Prostate gland (tissue), 2 donors: ENCODE data around the gene ANKS4B. TPM values are rescaled to one million over a fixed set of nuclear protein-coding genes. Genes with fewer than 3 reads are reported as not detected.

Experiments
- DNase-seq: peaks from one replicate; pipeline ENCODE4 v3.0.0-alpha.2; 2019; ENCODE audit warnings: low spot score
- H3K27ac ChIP-seq, 2 donors: fragments of 200-600 bp; sonication (generic); 2 replicates each; pipeline ENCODE4 v1.5.1; 2017 to 2019
- H3K27me3 ChIP-seq: fragments of 200-600 bp; sonication (generic); replicated peaks from 2 replicates; pipeline ENCODE4 v1.5.1; 2019; ENCODE audit not compliant: insufficient read depth
- H3K36me3 ChIP-seq, 2 donors: fragments of 200-600 bp; sonication (generic); 1 replicate in 1 of 2; 2 replicates in 1 of 2; pipeline versions ENCODE4 v1.5.1 to v1.8.1; 2017 to 2019
- H3K4me1 ChIP-seq: fragments of 200-600 bp; sonication (generic); replicated peaks from 2 replicates; pipeline ENCODE4 v1.5.1; 2019
- H3K4me3 ChIP-seq, 2 donors: fragments of 200-600 bp; sonication (generic); 2 replicates each; pipeline ENCODE4 v1.5.1; 2017 to 2019
- H3K9me3 ChIP-seq: fragments of 200-600 bp; sonication (generic); 2 replicates; pipeline ENCODE4 v1.5.1; 2017
- CTCF ChIP-seq, 4 experiments: fragments of 200-600 bp in 2 of 4; fragments of 450-650 bp in 2 of 4; sonication (generic) in 2 of 4; IDR thresholded peaks; 1 replicate in 3 of 4; 2 replicates in 1 of 4; pipeline ENCODE4 v1.5.1; 2016 to 2019; ENCODE audit warnings: antibody characterized with exemption in 4 of 4, mild to moderate bottlenecking in 2 of 4, moderate library complexity in 2 of 4
- POLR2A ChIP-seq: fragments of 450-650 bp; IDR thresholded peaks from one replicate; pipeline ENCODE4 v1.6.1; 2016; ENCODE audit warnings: antibody characterized with exemption, mild to moderate bottlenecking
- POLR2AphosphoS5 ChIP-seq: sonication (generic); formaldehyde crosslinking; IDR thresholded peaks from one replicate; pipeline ENCODE4 v1.6.1; 2017; ENCODE audit warnings: antibody characterized with exemption
- WGBS: methylation state at CpG from one replicate; pipeline ENCODE4 v1.1.5; 2018; 5-methylcytosine and 5-hydroxymethylcytosine counted together
- intact Hi-C: fragments of 100-400 bp; cut with DNase I; formaldehyde crosslinking; loops from one replicate; pipeline ENCODE4 v1.14.2; 2022
- total RNA-seq, 2 donors: library from RNA; depleted of rRNA; stranded (reverse); fragments of >200 nt; gene quantifications; one replicate each; pipeline ENCODE4 v1.1.0, GENCODE V29; 2016

ANKS4B gene
- total RNA-seq, 2 donors from 2014 or later, result not detected

GRCh38 chr16:21250072-21250923 is 16.8 kb downstream of the ANKS4B start:
- Histone ChIP-seq H3K4me3 (no peak overlapping the region), H3K27ac (no peak overlapping the region), H3K27me3 (no peaks in the 10 kb centered on the region), H3K36me3 (no peaks in the 10 kb centered on the region), H3K9me3 (no peaks in the 10 kb centered on the region), H3K4me1 (no peaks in the 10 kb centered on the region)
- intact Hi-C loops, result no loop called here
- no peak for TF ChIP-seq POLR2AphosphoS5
- TF ChIP-seq POLR2A, result no peak
- no peak for TF ChIP-seq CTCF (IDR thresholded peaks at IDR 0.05)
- no peak for DNase-seq
- 88% methylated on average over 14 of the region's 15 CpGs for WGBS

GRCh38 chr16:21253470-21253869 is 20.0 kb downstream of the ANKS4B start:
- TF ChIP-seq CTCF (IDR thresholded peaks at IDR 0.05), result no peak
- TF ChIP-seq POLR2AphosphoS5, result no peak
- TF ChIP-seq POLR2A, result no peak
- Histone ChIP-seq H3K27me3 (no peaks in the 10 kb centered on the region), H3K9me3 (no peaks in the 10 kb centered on the region), H3K4me3 (no peak overlapping the region), H3K27ac (no peak overlapping the region), H3K36me3 (no peaks in the 10 kb centered on the region), H3K4me1 (no peaks in the 10 kb centered on the region)
- intact Hi-C loops, result no loop called here
- 77% methylated on average over 3 of the region's 3 CpGs for WGBS
- DNase-seq, result no peak

- Histone ChIP-seq H3K27me3 (no peaks in the 10 kb centered on the region), H3K27ac (no peak overlapping the region), H3K4me3 (no peak overlapping the region), H3K36me3 (no peaks in the 10 kb centered on the region), H3K4me1 (no peaks in the 10 kb centered on the region), H3K9me3 (no peaks in the 10 kb centered on the region)
- WGBS, result 89% methylated on average over 2 of the region's 2 CpGs
- intact Hi-C loops, result no loop called here
- no peak for TF ChIP-seq CTCF (IDR thresholded peaks at IDR 0.05)
- no peak for TF ChIP-seq POLR2AphosphoS5
- TF ChIP-seq POLR2A, result no peak
- DNase-seq, result no peak
These were observed 23.1 kb downstream of the ANKS4B start for GRCh38 chr16:21256636-21257035.

- Histone ChIP-seq H3K27me3 (no peaks in the 10 kb centered on the region), H3K36me3 (no peaks in the 10 kb centered on the region), H3K4me1 (no peaks in the 10 kb centered on the region), H3K4me3 (no peak overlapping the region), H3K9me3 (no peaks in the 10 kb centered on the region), H3K27ac (no peak overlapping the region)
- DNase-seq, result no peak
- intact Hi-C loops, result no loop called here
- TF ChIP-seq CTCF (IDR thresholded peaks at IDR 0.05) (no peak), POLR2AphosphoS5 (no peak), POLR2A (no peak)
- 87% methylated on average over 4 of the region's 4 CpGs for WGBS
These were observed 23.8 kb downstream of the ANKS4B start for GRCh38 chr16:21257284-21257683.
